ENCODE data around the gene DYNC2H1. TPM values are rescaled to one million over a fixed set of nuclear protein-coding genes. Genes with fewer than 3 reads are reported as not detected.
A peak's percentile ranks its signal among the peaks of the same experiment; 100 is the strongest.

The DYNC2H1 gene
- total RNA-seq (2014; rRNA removed; shearing (Covaris generic)), result 15.0 and 18.6 TPM in 2 replicates
- 9.5 and 10.1 TPM in 2 replicates for polyA plus RNA-seq (2015; cell fraction: cytosol; rRNA removed)
- polyA plus RNA-seq (2015; cell fraction: nucleus; rRNA removed), result 25.2 and 32.4 TPM in 2 replicates

- peak; percentile 89 for DNase-seq (ENCODE audit: low read depth, low spot score)
- in situ Hi-C loops (cut with HindIII; ENCODE audit: low pct_unique_long_range_greater_than_20kb, low sequenced_read_pairs), result no loop called here
These were observed at the start of gene DYNC2H1 for GRCh38 chr11:103108933-103109817. Gene DYNC2H1, plus strand, starts transcription at chr11:103109426. Its CDS starts 149 bp downstream, at chr11:103109575.

- in situ Hi-C loops (cut with HindIII; ENCODE audit: low pct_unique_long_range_greater_than_20kb, low sequenced_read_pairs), result no loop called here
- DNase-seq (ENCODE audit: low read depth, low spot score), result no peak
These were observed 47.6 kb upstream of the DYNC2H1 start for GRCh38 chr11:103061656-103062055.

- no peak for DNase-seq (ENCODE audit: low read depth, low spot score)
- in situ Hi-C loops (cut with HindIII; ENCODE audit: low pct_unique_long_range_greater_than_20kb, low sequenced_read_pairs), result no loop called here
These were observed 42.1 kb upstream of the DYNC2H1 start for GRCh38 chr11:103067118-103067517.

GRCh38 chr11:103069367-103069766 is 39.9 kb upstream of the DYNC2H1 start:
- in situ Hi-C loops (cut with HindIII; ENCODE audit: low pct_unique_long_range_greater_than_20kb, low sequenced_read_pairs), result no loop called here
- no peak for DNase-seq (ENCODE audit: low read depth, low spot score)

GRCh38 chr11:103070142-103070541 is 39.1 kb upstream of the DYNC2H1 start:
- DNase-seq (ENCODE audit: low read depth, low spot score), result no peak
- in situ Hi-C loops (cut with HindIII; ENCODE audit: low pct_unique_long_range_greater_than_20kb, low sequenced_read_pairs), result no loop called here

- in situ Hi-C loops (cut with HindIII; ENCODE audit: low pct_unique_long_range_greater_than_20kb, low sequenced_read_pairs), result no loop called here
- no peak for DNase-seq (ENCODE audit: low read depth, low spot score)
These were observed 38.2 kb upstream of the DYNC2H1 start for GRCh38 chr11:103071008-103071407.

GRCh38 chr11:103076361-103076760 is 32.9 kb upstream of the DYNC2H1 start:
- in situ Hi-C loops (cut with HindIII; ENCODE audit: low pct_unique_long_range_greater_than_20kb, low sequenced_read_pairs), result no loop called here
- no peak for DNase-seq (ENCODE audit: low read depth, low spot score)

- in situ Hi-C loops (cut with HindIII; ENCODE audit: low pct_unique_long_range_greater_than_20kb, low sequenced_read_pairs), result no loop called here
- no peak for DNase-seq (ENCODE audit: low read depth, low spot score)
These were observed 31.7 kb upstream of the DYNC2H1 start for GRCh38 chr11:103077554-103077953.

GRCh38 chr11:103078710-103079109 is 30.5 kb upstream of the DYNC2H1 start:
- in situ Hi-C loops (cut with HindIII; ENCODE audit: low pct_unique_long_range_greater_than_20kb, low sequenced_read_pairs), result no loop called here
- DNase-seq (ENCODE audit: low read depth, low spot score), result no peak

- in situ Hi-C loops (cut with HindIII; ENCODE audit: low pct_unique_long_range_greater_than_20kb, low sequenced_read_pairs), result no loop called here
- no peak for DNase-seq (ENCODE audit: low read depth, low spot score)
These were observed 29.4 kb upstream of the DYNC2H1 start for GRCh38 chr11:103079833-103080232.

GRCh38 chr11:103085758-103086365 is 23.4 kb upstream of the DYNC2H1 start:
- no peak for DNase-seq (ENCODE audit: low read depth, low spot score)
- in situ Hi-C loops (cut with HindIII; ENCODE audit: low pct_unique_long_range_greater_than_20kb, low sequenced_read_pairs), result no loop called here

GRCh38 chr11:103086461-103086860 is 22.8 kb upstream of the DYNC2H1 start:
- DNase-seq (ENCODE audit: low read depth, low spot score), result no peak
- in situ Hi-C loops (cut with HindIII; ENCODE audit: low pct_unique_long_range_greater_than_20kb, low sequenced_read_pairs), result no loop called here

- peak; percentile 58 for DNase-seq (ENCODE audit: low read depth, low spot score)
- in situ Hi-C loops (cut with HindIII; ENCODE audit: low pct_unique_long_range_greater_than_20kb, low sequenced_read_pairs), result no loop called here
These were observed 18.0 kb upstream of the DYNC2H1 start for GRCh38 chr11:103091064-103091800.

- in situ Hi-C loops (cut with HindIII; ENCODE audit: low pct_unique_long_range_greater_than_20kb, low sequenced_read_pairs), result no loop called here
These were observed 17.3 kb upstream of the DYNC2H1 start, which contains the start of gene DCUN1D5 for GRCh38 chr11:103091801-103092524. Gene DCUN1D5, minus strand, starts transcription at chr11:103092160. Its CDS starts 288 bp downstream, at chr11:103091872.

GRCh38 chr11:103097279-103097678 is 11.9 kb upstream of the DYNC2H1 start:
- DNase-seq (ENCODE audit: low read depth, low spot score), result no peak
- in situ Hi-C loops (cut with HindIII; ENCODE audit: low pct_unique_long_range_greater_than_20kb, low sequenced_read_pairs), result no loop called here

More at GRCh38 chr11:103091801-103092524, 17.3 kb upstream of the DYNC2H1 start, which contains the start of gene DCUN1D5:
- DNase-seq (ENCODE audit: low read depth, low spot score), result peak; percentile 91

- peak; percentile 11 for DNase-seq (ENCODE audit: low read depth, low spot score)
- in situ Hi-C loops (cut with HindIII; ENCODE audit: low pct_unique_long_range_greater_than_20kb, low sequenced_read_pairs), result no loop called here
These were observed 677 bp downstream of the DYNC2H1 start for GRCh38 chr11:103109818-103110388.

- in situ Hi-C loops (cut with HindIII; ENCODE audit: low pct_unique_long_range_greater_than_20kb, low sequenced_read_pairs), result no loop called here
- peak; percentile 21 for DNase-seq (ENCODE audit: low read depth, low spot score)
These were observed 1.2 kb downstream of the DYNC2H1 start for GRCh38 chr11:103110391-103110790.

Data from SK-MEL-5 (cell line).